ENCODE results near the gene MED12L. TPM values are rescaled to one million over a fixed set of nuclear protein-coding genes. Genes with fewer than 3 reads are reported as not detected.
A peak's percentile ranks its signal among the peaks of the same experiment; 100 is the strongest.

Gene MED12L
- total and polyA plus RNA-seq, 12 donors, result 0.03 to 4.5 (median 0.71) TPM

GRCh38 chr3:151350656-151351055 lies 265.2 kb downstream of the MED12L start:
- Histone ChIP-seq H3K9me3 (no peaks in the 10 kb centered on the region), H3K27me3 (no peaks in the 10 kb centered on the region), H3K27ac (peak overlapping the region in 1 of 10 donors; percentile 70), H3K36me3 (no peaks in the 10 kb centered on the region), H3K4me3 (no peak overlapping the region), H3K4me1 (peaks cover 0 to 49% (median 0%) of the 10 kb centered on the region in 9 donors)
- intact Hi-C loops (cut with DNase I), result no loop called here
- ATAC-seq (no peak), DNase-seq (no peak)
- WGBS, 2 donors, result 75 to 89% methylated on average over 1 of the region's 1 CpG
- TF ChIP-seq CTCF (IDR thresholded peaks at IDR 0.05), result no peak

- H3K4me3 ChIP-seq, result no peak overlapping the region
- H3K9me3 ChIP-seq, result no peaks in the 10 kb centered on the region
- no peak for TF ChIP-seq CTCF (IDR thresholded peaks at IDR 0.05)
- intact Hi-C loops (cut with DNase I), result no loop called here
- no peak for DNase-seq
- no peaks in the 10 kb centered on the region for H3K36me3 ChIP-seq
- 91 to 94% methylated on average over 1 of the region's 1 CpG for WGBS, 2 donors
- H3K27ac ChIP-seq, result peak overlapping the region in 1 of 10 donors; percentile 70
- peaks cover 0 to 48% (median 0%) of the 10 kb centered on the region in 9 donors for H3K4me1 ChIP-seq
- ATAC-seq, result no peak
- no peaks in the 10 kb centered on the region for H3K27me3 ChIP-seq
Observed at GRCh38 chr3:151351219-151351618, 265.8 kb downstream of the MED12L start.

- no peaks in the 10 kb centered on the region for H3K36me3 ChIP-seq
- WGBS, 2 donors, result 85 to 92% methylated on average over 4 of the region's 4 CpGs
- peak overlapping the region in 1 of 10 donors; percentile 70 for H3K27ac ChIP-seq
- no peaks in the 10 kb centered on the region for H3K27me3 ChIP-seq
- ATAC-seq, result no peak
- no peak for DNase-seq
- intact Hi-C loops (cut with DNase I), result no loop called here
- H3K4me3 ChIP-seq, result no peak overlapping the region
- no peaks in the 10 kb centered on the region for H3K9me3 ChIP-seq
- TF ChIP-seq CTCF (IDR thresholded peaks at IDR 0.05), result no peak
- peaks cover 0 to 49% (median 0%) of the 10 kb centered on the region in 9 donors for H3K4me1 ChIP-seq
Observed at GRCh38 chr3:151351648-151352047, 266.2 kb downstream of the MED12L start.

- ATAC-seq (peak in 1 of 8 donors; percentile 47), DNase-seq (no peak)
- Histone ChIP-seq H3K4me3 (no peak overlapping the region), H3K4me1 (peaks cover 0 to 25% (median 0%) of the 10 kb centered on the region in 9 donors), H3K27ac (no peak overlapping the region), H3K9me3 (no peaks in the 10 kb centered on the region), H3K36me3 (no peaks in the 10 kb centered on the region), H3K27me3 (no peaks in the 10 kb centered on the region)
- intact Hi-C loops (cut with DNase I), result no loop called here
- no peak for TF ChIP-seq CTCF (IDR thresholded peaks at IDR 0.05)
- WGBS, 2 donors, result 30 to 31% methylated on average over 2 of the region's 2 CpGs
Observed at GRCh38 chr3:151356794-151357462, 271.5 kb downstream of the MED12L start.

Data from heart right ventricle (tissue), 16 donors.